ENCODE data around the gene PARD3B. TPM values are rescaled to one million over a fixed set of nuclear protein-coding genes. Genes with fewer than 3 reads are reported as not detected.

The PARD3B gene
- total RNA-seq, 1 donor from 2014 or later, result 23.8 TPM

- H3K27ac ChIP-seq, result no peak overlapping the region
- intact Hi-C loops (cut with DNase I), result no loop called here
- ATAC-seq, result no peak
- no peaks in the 10 kb centered on the region for H3K36me3 ChIP-seq
- H3K4me1 ChIP-seq, result peaks cover 12% of the 10 kb centered on the region
- no peaks in the 10 kb centered on the region for H3K9me3 ChIP-seq
- no peak for TF ChIP-seq CTCF (IDR thresholded peaks at IDR 0.05)
- no peak for DNase-seq
- H3K27me3 ChIP-seq (ENCODE audit: low read depth), result no peaks in the 10 kb centered on the region
- no peak overlapping the region for H3K4me3 ChIP-seq
Observed at GRCh38 chr2:204680576-204680975, 135.3 kb downstream of the PARD3B start.

GRCh38 chr2:204681412-204681811, 136.1 kb downstream of the PARD3B start:
- no peaks in the 10 kb centered on the region for H3K9me3 ChIP-seq
- no peak for TF ChIP-seq CTCF (IDR thresholded peaks at IDR 0.05)
- intact Hi-C loops (cut with DNase I), result no loop called here
- no peaks in the 10 kb centered on the region for H3K36me3 ChIP-seq
- no peaks in the 10 kb centered on the region for H3K27me3 ChIP-seq (ENCODE audit: low read depth)
- H3K27ac ChIP-seq, result no peak overlapping the region
- ATAC-seq (no peak), DNase-seq (no peak)
- peaks cover 12% of the 10 kb centered on the region for H3K4me1 ChIP-seq
- H3K4me3 ChIP-seq, result no peak overlapping the region

GRCh38 chr2:204683384-204683783, 138.1 kb downstream of the PARD3B start:
- no peaks in the 10 kb centered on the region for H3K9me3 ChIP-seq
- TF ChIP-seq CTCF (IDR thresholded peaks at IDR 0.05), result no peak
- ATAC-seq (no peak), DNase-seq (no peak)
- H3K27me3 ChIP-seq (ENCODE audit: low read depth), result no peaks in the 10 kb centered on the region
- peaks cover 12% of the 10 kb centered on the region for H3K4me1 ChIP-seq
- H3K4me3 ChIP-seq, result no peak overlapping the region
- intact Hi-C loops (cut with DNase I), result no loop called here
- no peaks in the 10 kb centered on the region for H3K36me3 ChIP-seq
- H3K27ac ChIP-seq, result no peak overlapping the region

GRCh38 chr2:204686406-204686805, 141.1 kb downstream of the PARD3B start:
- Histone ChIP-seq H3K4me1 (peaks cover 8% of the 10 kb centered on the region), H3K27ac (no peak overlapping the region), H3K9me3 (no peaks in the 10 kb centered on the region), H3K27me3 (ENCODE audit: low read depth) (no peaks in the 10 kb centered on the region), H3K4me3 (no peak overlapping the region), H3K36me3 (no peaks in the 10 kb centered on the region)
- intact Hi-C loops (cut with DNase I), result no loop called here
- ATAC-seq (no peak), DNase-seq (no peak)
- TF ChIP-seq CTCF (IDR thresholded peaks at IDR 0.05), result no peak

- Histone ChIP-seq H3K27me3 (ENCODE audit: low read depth) (no peaks in the 10 kb centered on the region), H3K4me3 (no peak overlapping the region), H3K27ac (no peak overlapping the region), H3K36me3 (no peaks in the 10 kb centered on the region), H3K4me1 (peaks cover 16% of the 10 kb centered on the region), H3K9me3 (no peaks in the 10 kb centered on the region)
- TF ChIP-seq CTCF (IDR thresholded peaks at IDR 0.05), result no peak
- DNase-seq (no peak), ATAC-seq (no peak)
- intact Hi-C loops (cut with DNase I), result no loop called here
Observed at GRCh38 chr2:204687776-204688175, 142.5 kb downstream of the PARD3B start.

All from lower lobe of right lung (tissue), 2 donors.